ENCODE results near the gene PIBF1. TPM values are rescaled to one million over a fixed set of nuclear protein-coding genes. Genes with fewer than 3 reads are reported as not detected.
"Not testable (repeated sequence)": the region's sequence is repeated elsewhere in the genome, so short reads cannot be mapped to it uniquely, and the experiment has no call there.

PIBF1 gene, protein sequence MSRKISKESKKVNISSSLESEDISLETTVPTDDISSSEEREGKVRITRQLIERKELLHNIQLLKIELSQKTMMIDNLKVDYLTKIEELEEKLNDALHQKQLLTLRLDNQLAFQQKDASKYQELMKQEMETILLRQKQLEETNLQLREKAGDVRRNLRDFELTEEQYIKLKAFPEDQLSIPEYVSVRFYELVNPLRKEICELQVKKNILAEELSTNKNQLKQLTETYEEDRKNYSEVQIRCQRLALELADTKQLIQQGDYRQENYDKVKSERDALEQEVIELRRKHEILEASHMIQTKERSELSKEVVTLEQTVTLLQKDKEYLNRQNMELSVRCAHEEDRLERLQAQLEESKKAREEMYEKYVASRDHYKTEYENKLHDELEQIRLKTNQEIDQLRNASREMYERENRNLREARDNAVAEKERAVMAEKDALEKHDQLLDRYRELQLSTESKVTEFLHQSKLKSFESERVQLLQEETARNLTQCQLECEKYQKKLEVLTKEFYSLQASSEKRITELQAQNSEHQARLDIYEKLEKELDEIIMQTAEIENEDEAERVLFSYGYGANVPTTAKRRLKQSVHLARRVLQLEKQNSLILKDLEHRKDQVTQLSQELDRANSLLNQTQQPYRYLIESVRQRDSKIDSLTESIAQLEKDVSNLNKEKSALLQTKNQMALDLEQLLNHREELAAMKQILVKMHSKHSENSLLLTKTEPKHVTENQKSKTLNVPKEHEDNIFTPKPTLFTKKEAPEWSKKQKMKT
- 39.5 TPM for total RNA-seq

DNA sequence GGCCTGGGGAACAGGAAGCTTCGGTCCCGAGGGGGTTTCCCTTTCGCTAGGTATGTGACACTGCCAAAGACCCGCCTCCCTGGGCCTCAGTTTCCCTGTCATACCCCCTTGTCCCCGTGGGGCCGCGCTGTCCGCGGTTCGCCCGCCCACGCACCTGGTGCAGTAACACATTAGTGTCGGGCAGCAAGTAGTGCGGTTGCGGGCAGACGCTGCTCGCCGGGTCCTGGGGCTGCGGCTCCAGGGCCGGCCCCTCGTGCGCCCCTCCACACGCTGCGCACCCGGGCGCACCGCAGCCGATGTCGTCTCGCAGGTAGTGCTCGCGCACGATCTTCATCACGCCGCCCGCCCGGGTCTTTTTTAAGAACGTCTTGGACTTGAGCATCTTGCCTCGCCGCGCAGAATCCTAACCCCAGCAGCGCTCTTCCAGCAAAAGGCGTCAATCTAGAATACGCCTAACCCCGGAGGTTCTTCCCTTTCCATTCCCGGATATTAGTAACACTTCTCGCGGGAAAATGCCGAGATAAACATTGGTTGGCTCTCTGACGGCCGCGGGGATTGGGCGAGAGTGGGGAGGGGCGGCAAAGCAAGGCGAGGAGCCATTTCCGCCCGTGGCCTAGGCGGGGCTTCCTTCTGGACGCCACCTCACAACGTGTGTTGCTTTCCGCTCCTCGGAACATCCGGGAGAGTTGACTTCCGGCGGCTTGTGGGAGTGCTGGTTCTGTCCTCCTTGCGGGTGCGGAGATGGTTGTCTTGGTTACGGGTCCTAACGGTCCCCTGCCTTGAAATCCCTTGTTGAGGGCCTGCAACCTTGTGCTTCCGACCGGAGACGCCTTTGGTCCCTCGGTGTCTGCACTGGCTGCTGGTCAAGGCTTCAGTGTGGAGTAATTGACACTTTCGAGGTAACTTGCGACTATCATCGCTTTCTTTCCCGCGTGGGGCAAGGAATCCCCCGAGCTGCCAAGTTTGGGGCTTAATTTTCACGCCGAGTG, at the start of gene PIBF1, which contains the start of gene DIS3:
PIBF1 (plus strand) TSS at position 683 of the 989 bp plus-strand sequence. CDS start 1,337 bp downstream, outside the sequence.
DIS3 (minus strand) TSS at position 450 of the 989 bp plus-strand sequence; CDS start at position 382, 68 bp downstream.
- DNase-seq: peak; percentile 98

DNA sequence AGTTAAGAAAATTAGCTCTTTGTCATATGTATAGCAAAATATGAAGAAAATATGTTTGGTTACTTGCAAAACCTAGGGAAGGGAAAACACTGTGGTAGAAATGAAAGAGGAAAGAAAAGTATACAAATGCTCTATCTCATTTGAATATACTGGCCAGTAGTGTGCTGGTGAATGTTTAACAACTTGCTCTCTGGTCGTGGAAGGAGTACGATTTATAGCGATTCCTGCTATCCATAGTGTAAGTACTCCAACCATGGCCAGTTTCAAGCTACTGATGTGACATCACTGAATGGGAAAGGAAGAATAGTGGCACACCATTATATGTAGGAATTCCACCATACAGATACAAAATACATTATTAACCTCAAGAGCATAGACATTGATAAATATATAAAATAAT, 44.9 kb upstream of the PIBF1 start:
- no peak for DNase-seq

DNA sequence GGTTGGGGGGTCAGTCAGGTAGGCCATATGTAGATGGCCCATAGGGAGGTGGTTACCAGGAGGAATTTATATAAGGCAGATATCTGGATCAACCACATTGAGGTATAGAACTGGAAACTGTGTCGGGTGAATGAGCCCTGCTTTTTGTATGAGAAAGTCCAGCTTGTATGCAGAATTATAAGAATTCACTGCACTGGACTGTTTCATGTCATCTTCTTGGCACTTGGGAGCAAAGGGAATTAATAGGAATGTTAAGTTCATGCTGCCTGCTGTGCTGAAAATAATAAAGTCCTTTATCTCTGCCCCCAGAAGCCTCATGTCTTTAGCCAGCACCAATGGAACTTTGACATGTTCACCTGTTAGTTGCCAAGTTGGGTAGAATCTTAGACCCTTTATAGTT, 41.9 kb upstream of the PIBF1 start:
- no peak for DNase-seq

DNA sequence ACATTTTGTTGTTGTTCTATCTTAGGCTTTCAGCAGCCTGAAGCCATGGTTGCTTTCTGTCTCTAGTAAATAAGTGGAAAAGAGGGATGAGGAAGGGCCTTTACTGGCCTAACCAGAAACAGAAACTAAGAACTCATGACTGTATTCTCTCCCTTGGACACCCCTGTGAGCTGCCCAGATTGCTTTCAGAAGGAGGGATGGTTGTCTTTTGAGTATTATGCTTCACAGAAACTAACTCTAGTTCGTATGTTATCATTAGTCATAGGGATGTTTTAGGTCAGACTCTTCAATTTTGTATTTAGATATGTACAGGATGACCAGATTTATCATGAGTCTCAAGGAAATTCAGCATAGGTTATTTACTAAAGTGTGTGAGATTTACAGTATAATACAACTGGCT, 36.7 kb upstream of the PIBF1 start:
- no peak for DNase-seq

DNA sequence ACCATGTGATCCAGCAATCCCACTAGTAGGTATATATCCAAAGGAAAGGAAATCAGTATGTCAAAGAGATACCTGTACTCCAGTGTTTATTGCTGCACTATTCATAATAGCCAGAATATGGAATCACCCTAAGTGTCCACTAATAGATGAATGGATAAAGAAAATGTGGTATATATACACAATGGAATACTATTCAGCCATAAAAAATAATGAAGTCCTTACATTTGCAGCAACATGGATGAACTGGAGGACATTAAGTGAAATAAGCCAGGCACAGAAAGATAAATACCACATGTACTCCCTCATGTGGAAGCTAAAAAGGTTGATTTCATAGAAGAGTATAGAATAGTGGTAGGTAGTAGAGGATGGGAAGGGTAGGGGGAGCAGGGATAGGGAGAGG, 30.7 kb upstream of the PIBF1 start:
- DNase-seq: no peak

DNA sequence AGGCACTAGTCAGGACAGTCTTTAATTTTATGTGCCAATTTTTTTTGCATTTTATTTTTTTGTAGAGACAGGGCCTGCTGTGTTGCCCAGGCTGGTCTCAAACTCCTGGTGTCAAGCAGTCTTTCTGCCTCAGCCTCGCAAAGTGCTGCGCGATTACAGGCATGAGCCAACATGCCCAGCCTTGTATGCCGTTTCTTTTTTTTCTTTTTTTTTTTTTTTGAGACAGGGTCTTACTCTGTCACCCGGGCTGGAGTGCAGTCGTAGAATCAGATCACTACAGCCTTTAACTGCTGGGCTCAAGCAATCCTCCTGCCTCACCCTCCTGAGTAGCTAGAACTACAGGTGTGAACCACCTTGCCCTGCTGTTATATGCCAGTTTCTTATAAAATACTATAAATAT, 27.8 kb upstream of the PIBF1 start:
- DNase-seq: no peak

DNA sequence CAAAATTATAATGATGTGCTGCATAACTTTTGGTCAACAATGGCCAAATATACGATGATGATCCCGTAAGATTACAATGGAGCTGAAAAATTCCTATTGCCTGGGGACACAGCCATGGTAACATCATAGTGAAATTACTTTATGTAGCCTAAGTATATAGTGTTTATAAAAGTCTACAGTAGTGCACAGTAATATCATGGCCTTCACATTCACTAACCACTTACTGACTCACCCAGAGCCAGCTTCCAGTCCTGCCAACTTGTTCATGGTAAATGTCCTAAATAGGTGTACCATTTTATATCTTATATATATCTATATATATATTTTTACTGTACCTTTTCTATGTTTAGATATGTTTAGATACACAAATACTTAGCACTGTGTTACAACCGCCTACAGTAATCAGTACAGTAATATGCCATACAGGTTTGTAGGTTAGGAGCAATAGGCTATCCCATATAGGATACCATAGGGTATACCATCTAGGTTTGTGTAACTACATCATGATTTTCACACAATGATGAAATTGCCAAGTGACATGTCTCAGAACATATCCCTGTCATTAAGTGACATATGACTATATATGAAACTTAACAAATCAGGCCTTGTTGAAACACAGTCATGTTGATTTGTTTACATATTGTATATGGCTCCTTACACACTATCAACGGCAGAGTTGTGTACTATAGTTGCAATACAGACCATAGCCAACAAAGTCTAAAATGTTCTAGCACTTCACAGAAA, 24.0 kb upstream of the PIBF1 start:
- no peak for DNase-seq

DNA sequence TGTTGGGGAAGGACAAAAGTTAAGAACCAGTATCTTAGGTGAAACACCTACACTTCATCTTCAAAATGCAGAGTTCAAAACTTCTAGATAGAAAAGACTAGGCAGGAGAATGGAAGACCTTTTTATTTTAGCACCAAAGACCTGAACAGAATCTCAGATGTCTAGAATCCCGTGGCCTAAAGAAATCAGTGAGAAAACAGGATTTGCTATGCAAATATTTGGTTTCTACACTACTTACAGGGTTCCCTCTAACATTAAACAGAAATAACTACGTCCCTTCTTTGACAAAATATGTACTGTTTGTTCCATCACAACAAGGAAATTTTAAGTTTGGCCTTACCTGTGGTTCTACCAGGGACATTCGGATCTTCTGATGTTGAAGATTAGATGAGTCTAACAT, 21.7 kb upstream of the PIBF1 start:
- DNase-seq: no peak

DNA sequence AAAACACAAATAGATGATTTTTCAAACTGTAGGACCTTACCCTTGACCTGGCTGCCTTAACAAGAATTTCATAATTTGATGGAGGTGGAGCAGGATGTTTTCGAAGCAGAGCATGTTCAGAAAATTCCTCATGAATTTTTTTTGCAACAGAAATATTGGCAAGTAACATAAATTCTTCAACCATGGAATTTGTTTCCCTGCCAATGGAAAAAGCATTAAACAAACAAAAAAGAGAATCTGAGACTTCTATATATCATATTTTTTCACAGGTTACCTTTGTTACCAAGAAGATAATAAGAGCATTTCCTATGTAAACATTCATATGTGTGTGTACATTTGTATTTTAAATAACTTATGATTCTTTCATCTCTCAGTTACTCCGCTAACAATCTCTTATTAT, 18.5 kb upstream of the PIBF1 start:
- DNase-seq: no peak

DNA sequence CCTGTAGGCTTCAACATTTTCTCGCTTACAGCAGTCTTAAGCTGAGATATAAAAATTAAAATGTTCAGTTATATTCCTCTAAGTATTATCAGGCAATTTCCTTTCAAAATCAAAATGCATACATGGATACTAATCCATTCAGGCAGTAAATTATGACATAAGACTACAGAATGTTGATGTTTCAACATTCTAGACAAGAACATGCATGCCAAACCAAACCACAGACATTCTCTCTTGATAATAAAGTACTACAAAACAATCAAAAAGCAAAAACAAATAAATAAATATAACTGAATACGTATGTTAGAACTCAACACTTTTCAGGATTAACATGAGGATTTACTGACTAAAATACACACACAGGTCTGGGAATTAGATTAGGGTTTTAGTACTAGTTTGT, 7.9 kb upstream of the PIBF1 start:
- no peak for DNase-seq

DNA sequence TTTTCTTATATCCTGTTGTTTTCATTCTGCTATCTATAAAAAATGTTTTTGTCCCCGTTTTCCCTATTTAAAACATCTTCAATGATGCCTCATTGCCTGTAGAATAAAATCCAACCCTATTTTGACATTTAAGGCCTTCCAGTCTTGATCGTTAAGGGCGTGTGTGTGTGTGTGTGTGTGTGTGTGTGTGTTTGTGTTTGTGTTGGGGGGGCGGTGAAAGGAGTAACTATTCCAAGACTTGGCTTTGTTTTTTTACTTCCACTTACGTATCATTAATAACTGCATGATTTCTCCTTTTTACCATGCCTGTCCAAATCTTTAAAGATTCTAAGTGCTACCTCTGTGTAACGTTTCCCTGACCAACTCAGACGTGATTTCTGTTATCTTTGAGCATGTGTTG, 784 bp downstream of the PIBF1 start:
- no peak for DNase-seq

DNA sequence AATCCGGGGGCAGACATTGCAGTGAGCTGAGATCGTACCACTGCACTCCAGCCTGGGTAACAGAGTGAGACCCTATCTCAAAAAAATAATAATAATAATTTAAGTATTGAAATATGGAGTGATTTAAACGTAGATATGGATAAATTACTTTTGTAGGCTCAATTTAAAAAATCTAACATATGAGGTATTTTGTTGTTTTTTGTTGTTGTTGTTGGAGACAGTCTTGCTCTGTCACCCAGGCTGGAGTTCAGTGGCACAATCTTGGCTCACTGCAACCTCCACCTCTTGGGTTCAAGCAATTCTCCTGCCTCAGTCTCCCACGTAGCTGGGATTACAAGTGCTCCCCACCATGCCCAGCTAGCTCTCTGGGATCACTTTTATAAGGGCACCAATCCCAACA, 2.7 kb downstream of the PIBF1 start:
- not testable (repeated sequence) for DNase-seq

DNA sequence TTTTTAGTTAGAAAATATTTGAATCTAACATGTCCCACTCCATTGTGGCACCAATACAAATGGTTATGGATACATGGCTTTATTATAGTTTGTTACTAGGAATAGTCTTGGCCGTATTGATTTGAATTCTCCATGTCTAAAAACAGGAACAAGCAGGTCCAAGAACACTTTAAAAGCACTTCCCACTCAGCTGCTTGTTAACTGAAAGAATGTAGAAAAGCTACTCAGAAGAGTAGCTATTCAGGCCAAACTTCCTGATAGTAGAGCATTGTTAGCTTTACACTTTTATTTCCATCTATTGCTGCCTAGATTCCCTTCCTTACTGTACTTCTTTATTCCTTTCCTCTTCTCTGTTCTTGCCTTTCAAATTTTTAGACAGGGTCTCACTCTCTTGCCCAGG, 6.9 kb downstream of the PIBF1 start:
- no peak for DNase-seq

DNA sequence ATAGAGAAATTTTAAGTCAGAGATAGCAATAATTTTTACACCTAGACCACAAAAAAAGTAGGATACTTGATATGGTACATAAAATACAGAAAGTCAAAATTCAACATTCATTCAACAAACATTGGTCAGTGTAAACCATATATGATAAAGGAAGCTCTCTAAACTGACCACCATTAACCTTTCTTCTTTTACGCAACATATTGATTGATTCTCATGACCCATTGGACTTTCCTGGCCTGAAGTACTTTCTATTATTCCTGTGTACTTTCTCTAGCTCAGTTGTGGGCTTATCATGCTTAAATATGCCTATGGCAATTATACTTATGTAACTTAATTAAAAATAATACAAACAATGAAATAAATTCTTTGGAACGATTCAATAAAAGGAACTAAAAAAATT, 10.7 kb downstream of the PIBF1 start:
- DNase-seq: no peak

DNA sequence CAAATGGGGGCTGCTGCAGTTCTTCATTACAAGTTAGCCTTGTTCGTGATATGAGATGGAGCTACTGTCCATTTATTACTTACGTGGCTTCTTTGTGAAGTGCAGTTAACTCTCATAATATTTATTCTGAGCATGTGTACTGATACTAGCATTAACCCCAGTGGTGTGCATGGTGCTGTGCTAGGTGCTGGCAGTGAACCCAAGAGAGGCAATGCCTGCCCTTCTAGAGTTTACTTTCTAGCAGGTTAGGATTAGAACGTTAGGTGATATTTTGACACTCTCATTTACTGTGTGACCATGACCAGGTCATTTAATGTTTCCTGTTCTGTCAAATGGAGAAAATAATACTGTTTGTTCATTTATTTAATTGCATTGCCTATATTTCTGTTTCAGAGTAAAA, 16.9 kb downstream of the PIBF1 start:
- no peak for DNase-seq

DNA sequence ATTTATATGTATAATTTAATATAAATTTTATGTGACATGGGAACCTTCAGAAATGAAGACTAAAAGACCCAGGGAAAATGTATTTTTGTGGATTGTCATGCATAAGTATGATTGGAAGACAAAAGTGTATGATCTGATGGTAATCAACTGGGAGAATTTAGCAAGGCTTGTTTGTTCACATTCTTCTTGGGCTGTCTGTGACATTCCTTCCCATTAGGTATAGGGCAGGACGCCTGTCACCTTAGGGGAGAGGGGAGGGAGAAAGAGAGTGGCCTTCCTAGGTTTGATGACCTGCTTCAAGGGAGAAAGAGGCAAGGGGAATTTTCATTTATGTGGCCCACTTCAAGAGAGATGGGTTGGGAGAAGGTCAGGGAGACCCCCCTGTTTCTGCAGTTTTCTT, 22.4 kb downstream of the PIBF1 start:
- no peak for DNase-seq

DNA sequence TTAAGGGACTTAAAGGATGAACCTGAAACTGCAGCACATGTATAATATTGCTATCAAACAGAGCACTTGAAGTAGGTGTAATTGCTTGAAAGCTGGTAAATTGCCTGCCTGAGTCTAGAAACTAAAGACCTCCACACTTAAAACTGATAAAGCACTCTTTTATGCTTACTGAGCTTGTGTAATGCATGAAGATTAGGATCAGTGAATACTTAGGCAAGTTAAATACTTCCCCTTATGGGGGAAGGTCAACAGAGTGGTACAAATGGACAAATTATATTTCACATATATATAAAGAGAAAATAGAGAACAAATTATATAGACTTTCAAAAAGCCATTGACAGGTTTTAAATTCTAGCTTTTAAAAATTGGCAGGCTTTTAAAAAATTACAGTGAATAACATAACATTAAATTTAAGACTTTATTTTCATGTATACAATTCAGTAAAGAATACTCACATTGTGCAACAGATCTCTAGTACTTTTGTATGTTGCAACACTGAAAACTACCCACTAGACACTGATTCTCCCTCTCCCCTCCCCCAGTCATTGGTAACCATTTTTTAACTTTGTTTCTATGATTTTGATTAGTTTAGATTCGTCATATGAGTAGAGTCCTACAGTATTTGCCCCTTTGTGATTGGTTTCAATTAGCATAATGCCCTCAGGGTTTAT, 23.9 kb downstream of the PIBF1 start:
- no peak for DNase-seq

DNA sequence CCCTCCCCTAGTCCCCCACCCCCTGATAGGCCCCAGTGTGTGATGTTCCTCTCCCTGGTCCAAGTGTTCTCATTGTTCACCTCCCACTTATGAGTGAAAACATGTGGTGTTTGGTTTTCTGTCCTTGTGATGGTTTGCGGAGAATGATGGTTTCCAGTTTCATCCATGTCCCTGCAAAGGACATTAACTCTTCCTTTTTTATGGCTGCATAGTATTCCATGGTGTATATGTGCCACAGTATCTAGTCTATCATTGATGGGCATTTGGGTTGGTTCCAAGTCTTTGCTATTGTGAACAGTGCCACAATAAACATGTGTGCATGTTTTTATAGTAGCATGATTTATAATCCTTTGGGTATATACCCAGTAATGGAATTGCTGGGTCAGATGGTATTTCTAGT, 24.6 kb downstream of the PIBF1 start:
- not testable (repeated sequence) for DNase-seq

DNA sequence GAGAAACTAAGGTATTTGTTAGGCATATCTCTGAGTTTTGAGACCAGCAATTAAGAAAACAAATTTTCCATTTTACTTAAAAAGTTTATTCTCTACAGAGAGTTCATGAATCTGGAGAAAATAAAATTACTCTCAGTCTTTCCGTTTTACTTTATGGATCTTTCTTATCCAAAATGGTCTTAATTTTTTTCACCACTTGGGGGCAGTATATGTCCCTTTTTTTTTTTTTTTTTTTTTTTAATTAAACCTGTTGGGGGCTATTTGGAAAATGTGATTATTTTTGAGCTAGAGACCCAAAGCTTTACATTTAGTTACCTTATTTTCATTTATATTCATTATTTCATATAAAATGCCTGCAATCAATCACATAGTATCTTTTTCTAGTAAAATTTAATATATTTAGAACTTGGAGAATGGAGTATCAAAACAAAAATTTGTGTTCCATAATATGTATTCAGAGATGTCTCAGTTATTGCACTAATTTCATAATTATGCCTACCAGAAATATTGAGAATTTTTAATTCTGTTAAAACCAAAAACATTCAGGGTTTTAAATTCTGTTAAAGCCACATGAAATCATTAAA, 27.1 kb downstream of the PIBF1 start:
- DNase-seq: no peak

DNA sequence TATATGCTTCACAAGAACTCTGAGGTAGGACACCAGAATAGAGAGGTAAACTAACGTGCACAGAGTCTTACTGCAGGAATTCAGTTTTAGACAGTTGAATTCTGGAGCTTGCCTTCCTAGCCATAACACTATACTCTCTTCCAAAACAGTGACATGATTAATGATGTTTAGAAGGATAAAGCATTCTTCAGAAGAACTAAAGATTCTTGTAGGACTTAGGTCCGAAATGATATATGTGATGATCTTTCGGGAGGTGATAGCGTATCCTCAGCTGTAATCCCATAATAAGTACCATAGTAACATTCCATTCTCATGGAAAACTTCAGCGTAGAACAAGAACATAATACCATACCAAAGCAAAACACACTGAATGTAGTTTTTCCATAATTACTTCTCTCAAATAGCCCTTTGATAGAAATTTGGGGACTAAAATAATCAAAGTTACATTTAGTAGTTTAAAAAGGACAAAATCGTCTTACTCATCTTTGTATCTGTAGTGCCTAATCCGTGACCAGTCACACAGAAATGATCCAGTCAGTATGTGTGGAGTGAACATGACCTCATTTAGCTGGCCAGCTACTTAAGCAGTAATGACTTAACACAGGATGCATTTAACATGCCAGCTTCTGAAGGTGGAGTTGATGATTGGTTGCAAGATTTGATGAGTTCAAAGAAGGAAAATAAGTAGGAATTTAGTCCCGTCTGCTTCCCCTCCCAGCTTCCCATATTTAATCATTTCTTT, 38.4 kb downstream of the PIBF1 start:
- no peak for DNase-seq

Measured in skin of body (tissue), 2 donors.